SH-SY5Y (cell line): Measurements from ENCODE around the gene CLMN.

Source experiments
- GATA2 ChIP-seq: IDR thresholded peaks from 2 replicates; pipeline ENCODE4 v1.6.1; 2011; ENCODE audit warnings: mild to moderate bottlenecking, low read depth, low read length
- GATA3 ChIP-seq: IDR thresholded peaks from 2 replicates; pipeline ENCODE4 v1.6.1; 2011; ENCODE audit warnings: low read depth, mild to moderate bottlenecking, low read length, moderate library complexity

Gene CLMN

DNA sequence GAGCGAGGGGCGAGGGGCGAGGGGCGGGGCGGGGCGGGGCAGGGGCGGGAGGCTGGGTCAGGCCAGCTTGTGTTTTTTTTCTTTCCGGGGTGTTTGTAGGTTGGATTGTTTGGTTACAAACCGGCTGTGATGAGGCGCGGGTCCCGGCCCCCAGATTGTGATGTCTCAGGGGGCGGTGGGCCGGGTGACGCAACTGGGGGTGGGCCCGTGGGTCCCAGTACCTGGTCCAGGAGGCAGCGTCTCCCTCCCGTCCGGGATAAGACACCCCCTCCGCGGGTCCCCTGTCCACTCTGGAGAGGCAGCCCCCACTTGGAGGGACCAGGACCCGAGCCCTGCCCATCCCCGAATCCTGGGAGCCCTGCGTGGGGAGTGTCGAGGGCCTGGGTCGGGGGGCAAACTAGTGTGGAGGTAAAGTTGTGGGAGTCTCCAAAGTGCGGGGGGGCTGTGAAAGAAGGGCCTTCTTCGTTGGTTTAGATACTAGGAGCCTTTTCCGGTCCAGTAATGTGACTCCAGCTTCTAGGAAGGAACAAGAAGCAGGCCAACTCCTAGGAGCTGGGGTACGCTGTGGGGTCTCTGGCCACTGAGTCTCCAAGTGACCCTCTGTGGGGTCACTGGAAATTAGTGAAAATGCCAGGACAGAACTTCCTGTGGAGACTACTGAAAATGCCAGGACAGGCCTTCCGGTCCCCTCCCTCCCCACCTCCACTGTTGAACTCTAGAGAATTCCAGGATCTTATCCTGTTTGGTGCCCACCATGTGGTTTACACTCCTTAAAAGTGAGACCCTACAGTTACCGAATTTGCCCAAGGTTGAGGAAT, 579 bp upstream of the CLMN start:
- no peak for TF ChIP-seq GATA2
- no peak for TF ChIP-seq GATA3

GRCh38 chr14:95318399-95319311, 1.1 kb downstream of the CLMN start:
- no peak for TF ChIP-seq GATA2

- TF ChIP-seq GATA2 (no peak), GATA3 (no peak)
Observed at GRCh38 chr14:95317817-95318343, 1.8 kb downstream of the CLMN start.

- TF ChIP-seq GATA3, result no peak
- no peak for TF ChIP-seq GATA2
Observed at GRCh38 chr14:95316821-95317220, 2.9 kb downstream of the CLMN start.

DNA sequence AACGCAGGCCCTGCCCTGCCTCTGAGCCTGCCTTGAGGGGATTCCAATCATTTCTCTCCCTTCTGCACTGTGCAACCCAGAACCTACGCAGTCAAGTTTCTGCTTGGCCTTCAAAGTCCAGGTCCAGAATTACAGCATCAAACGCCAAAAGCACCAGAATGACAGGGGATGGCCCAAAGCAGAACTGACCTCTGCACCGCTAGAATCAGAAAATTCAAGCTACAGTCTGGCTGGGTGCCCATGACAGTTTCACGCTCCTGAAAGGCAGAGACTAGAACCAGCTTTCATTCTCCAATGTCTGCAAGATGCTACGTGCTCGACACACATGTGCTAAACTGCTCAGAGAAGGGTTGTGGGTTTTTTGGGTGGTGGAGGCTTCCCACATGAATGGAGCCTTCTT, 4.1 kb downstream of the CLMN start:
- TF ChIP-seq GATA2, result no peak
- no peak for TF ChIP-seq GATA3

DNA sequence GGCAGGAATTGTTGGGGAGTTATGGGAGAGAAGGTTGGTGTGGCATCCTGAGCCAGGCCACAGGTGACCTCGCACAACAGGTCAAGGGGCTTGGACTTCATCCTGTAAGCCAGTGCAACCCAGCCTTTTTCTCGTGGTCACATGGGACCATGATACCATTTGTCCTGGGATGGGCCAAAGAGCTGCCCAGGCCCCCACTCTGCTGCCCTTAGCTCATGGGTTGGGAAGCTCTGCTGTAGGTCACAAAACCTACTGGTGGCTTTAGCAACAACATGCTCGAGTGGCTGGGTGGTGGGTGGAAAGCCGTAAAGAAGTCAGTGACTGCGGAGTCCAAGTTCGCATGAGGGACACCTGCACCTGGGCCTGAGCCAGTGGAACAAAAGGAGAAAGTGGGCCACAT, 4.6 kb downstream of the CLMN start:
- TF ChIP-seq GATA3 (no peak), GATA2 (no peak)

DNA sequence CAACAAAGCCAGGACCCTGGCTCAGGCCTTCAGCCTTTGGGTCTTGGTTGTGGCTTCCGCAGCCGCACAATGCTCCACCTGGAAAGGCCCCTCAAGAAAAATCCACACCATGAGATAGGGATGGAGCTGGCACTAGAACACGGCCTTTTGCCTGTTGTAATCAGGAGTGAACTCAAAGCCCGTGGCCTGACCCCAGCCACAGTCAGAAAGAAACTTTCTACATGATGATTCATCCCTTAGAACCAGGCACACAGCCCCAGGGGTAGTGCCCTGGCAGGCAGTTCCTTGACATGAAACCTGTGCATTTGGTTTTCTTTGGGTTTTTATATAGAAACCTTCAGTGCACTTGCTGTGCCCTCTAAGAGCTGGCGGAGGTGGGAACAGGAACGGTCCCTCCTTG, 5.1 kb downstream of the CLMN start:
- TF ChIP-seq GATA3, result no peak
- TF ChIP-seq GATA2, result no peak

DNA sequence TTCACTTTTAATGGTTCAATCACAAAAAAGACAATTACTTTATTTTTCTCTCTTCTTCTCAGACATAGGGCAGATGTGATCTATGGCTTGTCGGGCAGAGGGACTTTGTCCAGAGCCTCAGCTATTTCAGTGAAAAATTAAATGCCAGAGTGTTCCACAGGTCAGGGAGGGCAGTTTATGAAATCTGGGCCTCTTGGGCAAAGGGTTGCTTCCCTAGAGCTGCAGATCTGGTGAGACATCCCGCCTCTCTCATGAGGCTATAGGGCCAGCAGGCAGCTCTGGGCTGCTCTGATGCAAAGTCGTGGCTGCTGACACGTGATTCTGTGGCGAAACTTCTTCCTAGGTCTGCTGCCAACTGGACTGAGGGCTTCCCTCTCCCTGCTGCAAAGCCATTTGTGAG, 6.0 kb downstream of the CLMN start:
- TF ChIP-seq GATA2 (no peak), GATA3 (no peak)

DNA sequence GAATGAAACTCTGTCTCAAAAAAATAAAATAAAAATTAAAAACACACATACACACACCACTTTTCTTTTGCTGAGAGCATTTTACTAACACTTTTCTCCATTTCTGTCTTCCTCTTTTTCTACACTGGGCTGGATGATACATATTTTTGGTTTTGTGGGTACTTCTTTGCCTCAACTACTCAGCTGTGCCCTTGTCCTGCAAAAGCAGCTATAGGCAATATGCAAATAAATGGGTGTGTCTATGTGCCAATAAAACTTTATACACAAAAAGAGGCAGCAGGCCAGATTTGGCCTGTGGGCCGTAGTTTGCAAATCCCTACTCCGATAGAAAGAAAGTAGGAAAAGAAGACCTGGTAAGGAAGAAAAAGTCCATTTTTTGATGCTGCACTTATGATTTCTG, 6.5 kb downstream of the CLMN start:
- TF ChIP-seq GATA2 (no peak), GATA3 (no peak)

DNA sequence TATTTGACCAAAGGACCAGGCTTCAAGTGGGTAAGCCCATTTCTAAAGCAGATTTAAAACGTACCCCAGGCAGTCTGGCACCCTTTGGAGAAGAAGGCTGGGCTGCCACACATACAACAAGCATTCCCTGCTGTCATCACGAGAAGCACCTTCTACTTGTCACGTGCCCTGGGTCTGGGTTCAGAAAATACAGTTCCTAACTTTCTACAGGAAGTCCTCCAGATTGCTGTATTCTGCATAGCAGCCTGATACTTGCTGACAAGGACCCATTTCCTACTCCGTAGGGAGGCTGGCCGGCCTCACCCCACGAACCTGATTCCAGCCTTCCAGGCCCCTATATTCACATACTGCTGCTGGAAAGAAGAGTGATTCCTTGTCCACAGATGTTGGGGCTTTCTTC, 7.4 kb downstream of the CLMN start:
- TF ChIP-seq GATA3 (no peak), GATA2 (no peak)

GRCh38 chr14:95311752-95312151, 8.0 kb downstream of the CLMN start:
- TF ChIP-seq GATA2 (no peak), GATA3 (no peak)

GRCh38 chr14:95310635-95311380, 8.9 kb downstream of the CLMN start:
- TF ChIP-seq GATA3 (no peak), GATA2 (no peak)

- TF ChIP-seq GATA3, result no peak
- TF ChIP-seq GATA2, result no peak
Observed at GRCh38 chr14:95309261-95310051, 10.3 kb downstream of the CLMN start.
